Naive thymus-derived CD4-positive, alpha-beta T cell (primary cell): ENCODE results near the gene FNDC1. TPM values are rescaled to one million over a fixed set of nuclear protein-coding genes. Genes with fewer than 3 reads are reported as not detected.

Source experiments
- ATAC-seq: fragments of 150-1000 bp; cut with Tn5 transposase; 2 replicates; pipeline ENCODE4 v1.10.0; 2021; ENCODE audit warnings: mild to moderate bottlenecking, moderate library complexity
- CTCF ChIA-PET: fragments of 350-600 bp; sonication (Branson Sonifier 250); formaldehyde crosslinking; loops from one replicate; lab custom pipeline; 2021; ENCODE audit warnings: antibody characterized with exemption; lab: Charles Lee
- POLR2A ChIA-PET: fragments of 350-600 bp; sonication (Branson Sonifier 250); formaldehyde crosslinking; loops from one replicate; lab custom pipeline; 2021; ENCODE audit warnings: antibody characterized with exemption, inconsistent platforms; lab: Charles Lee
- DNase-seq, 9 donors: peaks; one replicate each; pipeline versions ENCODE4 v3.0.0 to v3.0.0-alpha.2; 2020 to 2022; ENCODE audit warnings: mixed read lengths in 1 of 9
- H3K27ac ChIP-seq: one replicate; pipeline ENCODE4 v1.7.0; 2013; ENCODE audit warnings: mild to moderate bottlenecking, low read depth, low read length, moderate library complexity
- H3K27me3 ChIP-seq, 2 donors: one replicate each; pipeline ENCODE4 v1.7.0; 2013; ENCODE audit warnings: low read length in 2 of 2, mild to moderate bottlenecking in 2 of 2, moderate library complexity in 2 of 2; ENCODE audit not compliant: control insufficient read depth in 2 of 2, insufficient read depth in 2 of 2
- H3K36me3 ChIP-seq, 3 experiments: 1 replicate in 2 of 3; 2 replicates in 1 of 3; pipeline ENCODE4 v1.7.0; 2013; ENCODE audit warnings: low read length in 3 of 3, mild to moderate bottlenecking in 3 of 3, moderate library complexity in 1 of 3; ENCODE audit not compliant: insufficient read depth in 3 of 3, control insufficient read depth in 2 of 3
- H3K4me1 ChIP-seq, 2 donors: one replicate each; pipeline ENCODE4 v1.7.0; 2013; ENCODE audit warnings: low read length in 2 of 2, mild to moderate bottlenecking in 2 of 2, moderate library complexity in 1 of 2; ENCODE audit not compliant: control insufficient read depth in 2 of 2, insufficient read depth in 2 of 2
- H3K4me3 ChIP-seq: 2 replicates; pipeline ENCODE4 v1.7.0; 2013; ENCODE audit warnings: mild to moderate bottlenecking, low read length
- H3K9me3 ChIP-seq, 3 experiments: 1 replicate in 2 of 3; 2 replicates in 1 of 3; pipeline ENCODE4 v1.7.0; 2013; ENCODE audit warnings: low read length in 3 of 3; ENCODE audit not compliant: control insufficient read depth in 2 of 3
- H3K27ac Mint-ChIP-seq, 9 donors: one replicate each; pipeline ENCODE4 v1.8.0; 2020 to 2022; ENCODE audit warnings: mixed read lengths in 9 of 9, mild to moderate bottlenecking in 8 of 9, moderate library complexity in 5 of 9, inconsistent platforms in 2 of 9
- H3K27me3 Mint-ChIP-seq, 5 donors: one replicate each; pipeline ENCODE4 v1.8.0; 2021 to 2022; ENCODE audit warnings: mixed read lengths in 5 of 5, mild to moderate bottlenecking in 1 of 5
- H3K36me3 Mint-ChIP-seq, 5 donors: one replicate each; pipeline ENCODE4 v1.8.0; 2020 to 2022; ENCODE audit warnings: mixed read lengths in 5 of 5, mild to moderate bottlenecking in 3 of 5, inconsistent platforms in 1 of 5
- H3K4me1 Mint-ChIP-seq, 7 donors: one replicate each; pipeline ENCODE4 v1.8.0; 2020 to 2022; ENCODE audit warnings: mixed read lengths in 7 of 7, mild to moderate bottlenecking in 3 of 7, inconsistent platforms in 1 of 7
- H3K4me3 Mint-ChIP-seq, 10 donors: one replicate each; pipeline ENCODE4 v1.8.0; 2020 to 2022; ENCODE audit warnings: mild to moderate bottlenecking in 10 of 10, mixed read lengths in 10 of 10, moderate library complexity in 6 of 10, inconsistent platforms in 2 of 10
- H3K9me3 Mint-ChIP-seq, 11 donors: one replicate each; pipeline ENCODE4 v1.8.0; 2020 to 2022; ENCODE audit warnings: mixed read lengths in 11 of 11, mild to moderate bottlenecking in 4 of 11, inconsistent platforms in 1 of 11, moderate library complexity in 1 of 11
- intact Hi-C, 2 donors: fragments of 100-400 bp; cut with micrococcal nuclease; formaldehyde crosslinking; loops; one replicate each; pipeline ENCODE4 v1.15.1; 2023
- polyA plus RNA-seq, 2 donors: library from polyadenylated mRNA; unstranded; fragments of 300-500 nt; fragmentation: Illumina TruSeq; gene quantifications; one replicate each; pipeline ENCODE4 v1.2.3, GENCODE V29; 2021
- total RNA-seq, 6 experiments: library from RNA in 5 of 6; stranded (reverse) in 5 of 6; gene quantifications; 1 replicate in 5 of 6; 2 replicates in 1 of 6; pipeline ENCODE4 v1.2.3 and lab custom pipeline; 2021 to 2026

FNDC1 gene
- total and polyA plus RNA-seq, 7 experiments from 2014 or later, result not detected

GRCh38 chr6:159125951-159126352, 43.2 kb upstream of the FNDC1 start:
- H3K4me3 ChIP-seq, result no peak overlapping the region
- Mint-ChIP-seq H3K4me1 (peaks cover 0 to 7% (median 0%) of the 10 kb centered on the region in 7 donors), H3K27me3 (peaks cover 0 to 24% (median 0%) of the 10 kb centered on the region in 5 donors), H3K9me3 (no peaks in the 10 kb centered on the region), H3K36me3 (peaks cover 0 to 2% (median 0%) of the 10 kb centered on the region in 5 donors), H3K27ac (no peak overlapping the region), H3K4me3 (no peak overlapping the region)
- ChIA-PET POLR2A (interaction anchor here (0.8 kb wide), 1 partner anchor 94 kb away, joined by 3 read pairs; no protein-coding TSS in a partner anchor), CTCF (interaction anchor here (0.6 to 1.5 kb wide), 2 partner anchors 9 to 108 kb away, joined by 3 to 7 read pairs; no protein-coding TSS in a partner anchor)
- no peak for ATAC-seq
- H3K27ac ChIP-seq, result no peak overlapping the region
- no peaks in the 10 kb centered on the region for H3K4me1 ChIP-seq
- intact Hi-C loops, result no loop called here
- H3K9me3 ChIP-seq, result no peaks in the 10 kb centered on the region
- no peak for DNase-seq
- no peaks in the 10 kb centered on the region for H3K36me3 ChIP-seq
- no peaks in the 10 kb centered on the region for H3K27me3 ChIP-seq

GRCh38 chr6:159126590-159126989, 42.6 kb upstream of the FNDC1 start:
- peaks cover 0 to 24% (median 0%) of the 10 kb centered on the region in 5 donors for H3K27me3 Mint-ChIP-seq
- intact Hi-C loops, result no loop called here
- H3K27ac Mint-ChIP-seq, result peak overlapping the region in 1 of 9 donors; percentile 41
- no peaks in the 10 kb centered on the region for H3K9me3 ChIP-seq
- ChIA-PET CTCF (no interaction called here), POLR2A (interaction anchor here (0.8 kb wide), 1 partner anchor 94 kb away, joined by 3 read pairs; no protein-coding TSS in a partner anchor)
- no peak overlapping the region for H3K4me3 Mint-ChIP-seq
- DNase-seq (no peak), ATAC-seq (no peak)
- H3K4me1 Mint-ChIP-seq, result peaks cover 0 to 7% (median 0%) of the 10 kb centered on the region in 7 donors
- no peak overlapping the region for H3K27ac ChIP-seq
- no peaks in the 10 kb centered on the region for H3K36me3 ChIP-seq
- H3K36me3 Mint-ChIP-seq, result peaks cover 0 to 2% (median 0%) of the 10 kb centered on the region in 5 donors
- H3K9me3 Mint-ChIP-seq, result no peaks in the 10 kb centered on the region
- no peak overlapping the region for H3K4me3 ChIP-seq
- no peaks in the 10 kb centered on the region for H3K4me1 ChIP-seq
- H3K27me3 ChIP-seq, result no peaks in the 10 kb centered on the region

GRCh38 chr6:159127701-159128100, 41.5 kb upstream of the FNDC1 start:
- Mint-ChIP-seq H3K4me1 (peaks cover 0 to 7% (median 0%) of the 10 kb centered on the region in 7 donors), H3K27me3 (peaks cover 0 to 27% (median 0%) of the 10 kb centered on the region in 5 donors), H3K36me3 (peaks cover 0 to 2% (median 0%) of the 10 kb centered on the region in 5 donors), H3K9me3 (no peaks in the 10 kb centered on the region), H3K4me3 (no peak overlapping the region), H3K27ac (no peak overlapping the region)
- Histone ChIP-seq H3K9me3 (no peaks in the 10 kb centered on the region), H3K36me3 (no peaks in the 10 kb centered on the region), H3K4me3 (no peak overlapping the region), H3K27ac (no peak overlapping the region), H3K4me1 (no peaks in the 10 kb centered on the region), H3K27me3 (no peaks in the 10 kb centered on the region)
- no peak for DNase-seq
- ChIA-PET POLR2A (no interaction called here), CTCF (interaction anchor here (1.1 to 3.6 kb wide), 2 partner anchors 15 to 119 kb away, joined by 5 to 14 read pairs; no protein-coding TSS in a partner anchor)
- no peak for ATAC-seq
- intact Hi-C loops, result no loop called here

- DNase-seq (no peak), ATAC-seq (no peak)
- Histone ChIP-seq H3K36me3 (no peaks in the 10 kb centered on the region), H3K4me1 (no peaks in the 10 kb centered on the region), H3K9me3 (no peaks in the 10 kb centered on the region), H3K4me3 (no peak overlapping the region), H3K27me3 (no peaks in the 10 kb centered on the region), H3K27ac (no peak overlapping the region)
- Mint-ChIP-seq H3K36me3 (no peaks in the 10 kb centered on the region), H3K9me3 (no peaks in the 10 kb centered on the region), H3K27ac (no peak overlapping the region), H3K27me3 (peaks cover 0 to 16% (median 0%) of the 10 kb centered on the region in 5 donors), H3K4me3 (no peak overlapping the region), H3K4me1 (peaks cover 0 to 4% (median 0%) of the 10 kb centered on the region in 7 donors)
- intact Hi-C loops, result no loop called here
- POLR2A ChIA-PET, result no interaction called here
- CTCF ChIA-PET, result interaction anchor here (0.9 to 3.6 kb wide), 5 partner anchors 24 to 129 kb away, joined by 3 to 14 read pairs (median 3); partner anchors contain the start of gene RSPH3
Observed at GRCh38 chr6:159128978-159129377, 40.2 kb upstream of the FNDC1 start.

GRCh38 chr6:159130846-159131245, 38.4 kb upstream of the FNDC1 start:
- no peak for DNase-seq
- Mint-ChIP-seq H3K4me1 (peaks cover 0 to 9% (median 0%) of the 10 kb centered on the region in 7 donors), H3K36me3 (no peaks in the 10 kb centered on the region), H3K27ac (no peak overlapping the region), H3K27me3 (peaks cover 0 to 19% (median 0%) of the 10 kb centered on the region in 5 donors), H3K9me3 (no peaks in the 10 kb centered on the region), H3K4me3 (no peak overlapping the region)
- Histone ChIP-seq H3K4me1 (no peaks in the 10 kb centered on the region), H3K9me3 (no peaks in the 10 kb centered on the region), H3K4me3 (no peak overlapping the region), H3K27ac (no peak overlapping the region), H3K27me3 (no peaks in the 10 kb centered on the region), H3K36me3 (no peaks in the 10 kb centered on the region)
- no peak for ATAC-seq
- intact Hi-C loops, result loop anchor here in 1 of 2 donors (5.0 to 10.0 kb wide), 2 partner anchors 336 to 919 kb away; no protein-coding TSS in a partner anchor
- ChIA-PET POLR2A (no interaction called here), CTCF (interaction anchor here (1.2 to 3.6 kb wide), 2 partner anchors 120 to 122 kb away, joined by 3 to 14 read pairs; no protein-coding TSS in a partner anchor)

- no peak overlapping the region for H3K4me3 Mint-ChIP-seq
- H3K9me3 ChIP-seq, result no peaks in the 10 kb centered on the region
- H3K36me3 ChIP-seq, result no peaks in the 10 kb centered on the region
- peaks cover 0 to 9% (median 0%) of the 10 kb centered on the region in 7 donors for H3K4me1 Mint-ChIP-seq
- H3K27ac ChIP-seq, result no peak overlapping the region
- intact Hi-C loops, result loop anchor here in 1 of 2 donors (5.0 to 10.0 kb wide), 2 partner anchors 337 to 919 kb away; no protein-coding TSS in a partner anchor
- no peaks in the 10 kb centered on the region for H3K27me3 ChIP-seq
- no peaks in the 10 kb centered on the region for H3K4me1 ChIP-seq
- ChIA-PET CTCF (interaction anchor here (0.7 to 6.4 kb wide), 2 partner anchors 27 to 120 kb away, joined by 4 to 159 read pairs; no protein-coding TSS in a partner anchor), POLR2A (no interaction called here)
- no peak for ATAC-seq
- no peak for DNase-seq
- peak overlapping the region in 1 of 9 donors; percentile 10 for H3K27ac Mint-ChIP-seq
- H3K9me3 Mint-ChIP-seq, result no peaks in the 10 kb centered on the region
- peaks cover 0 to 21% (median 0%) of the 10 kb centered on the region in 5 donors for H3K27me3 Mint-ChIP-seq
- no peak overlapping the region for H3K4me3 ChIP-seq
- no peaks in the 10 kb centered on the region for H3K36me3 Mint-ChIP-seq
Observed at GRCh38 chr6:159131709-159132108, 37.5 kb upstream of the FNDC1 start.
